HUDEP-2 (cell line): ENCODE measurements around the gene MORC3.
"Not testable (repeated sequence)": the region's sequence is repeated elsewhere in the genome, so short reads cannot be mapped to it uniquely, and the experiment has no call there.

Experiments
- DNase-seq, 76 experiments: peaks; one replicate each; lab custom pipeline; 2025; ENCODE audit not compliant: unreplicated experiment in 76 of 76; lab: John Stamatoyannopoulos, UW

MORC3 gene

GRCh38 chr21:36319767-36320420 is at the start of gene MORC3:
TSS of gene MORC3 (plus strand) at chr21:36320197. CDS start at chr21:36320265, 68 bp downstream.
- DNase-seq, result peak; percentile 87 to 100 (median 99)

GRCh38 chr21:36270786-36271695 is 49.0 kb upstream of the MORC3 start:
- not testable (repeated sequence) for DNase-seq

GRCh38 chr21:36274128-36274527 is 45.9 kb upstream of the MORC3 start:
- no peak for DNase-seq

GRCh38 chr21:36282568-36283230 is 37.3 kb upstream of the MORC3 start:
- no peak for DNase-seq

GRCh38 chr21:36283231-36283622 is 36.8 kb upstream of the MORC3 start:
- DNase-seq, result not testable (repeated sequence)

GRCh38 chr21:36288651-36289243 is 31.2 kb upstream of the MORC3 start:
- no peak for DNase-seq

GRCh38 chr21:36291509-36291908 is 28.5 kb upstream of the MORC3 start:
- DNase-seq, result no peak

GRCh38 chr21:36297406-36297937 is 22.5 kb upstream of the MORC3 start:
- no peak for DNase-seq

GRCh38 chr21:36297938-36298572 is 21.9 kb upstream of the MORC3 start:
- peak in 73 of 76 experiments; percentile 41 to 88 (median 66) for DNase-seq

GRCh38 chr21:36306872-36307534 is 13.0 kb upstream of the MORC3 start:
- DNase-seq, result no peak

- no peak for DNase-seq
Measured at GRCh38 chr21:36310016-36310415, 10.0 kb upstream of the MORC3 start.

GRCh38 chr21:36313446-36313845 is 6.6 kb upstream of the MORC3 start:
- not testable (repeated sequence) for DNase-seq

GRCh38 chr21:36316045-36316444 is 4.0 kb upstream of the MORC3 start:
- not testable (repeated sequence) for DNase-seq

- no peak for DNase-seq
Measured at GRCh38 chr21:36316872-36317484, 3.0 kb upstream of the MORC3 start.

- DNase-seq, result peak in 1 of 76 experiments; percentile 43
Measured at GRCh38 chr21:36319406-36319766, 611 bp upstream of the MORC3 start.

- peak; percentile 63 to 97 (median 89) for DNase-seq
Measured at GRCh38 chr21:36320421-36321324, 676 bp downstream of the MORC3 start.

GRCh38 chr21:36321325-36322082 is 1.5 kb downstream of the MORC3 start:
- DNase-seq, result peak in 56 of 76 experiments; percentile 12 to 68 (median 35)

GRCh38 chr21:36322083-36322424 is 2.1 kb downstream of the MORC3 start:
- no peak for DNase-seq
